Stimulated activated naive CD4-positive, alpha-beta T cell (primary cell): ENCODE results near the gene CAPN3.

Source experiments
- DNase-seq, 6 experiments: peaks; one replicate each; lab custom pipeline; 2025; lab: John Stamatoyannopoulos, UW

The CAPN3 gene

DNA sequence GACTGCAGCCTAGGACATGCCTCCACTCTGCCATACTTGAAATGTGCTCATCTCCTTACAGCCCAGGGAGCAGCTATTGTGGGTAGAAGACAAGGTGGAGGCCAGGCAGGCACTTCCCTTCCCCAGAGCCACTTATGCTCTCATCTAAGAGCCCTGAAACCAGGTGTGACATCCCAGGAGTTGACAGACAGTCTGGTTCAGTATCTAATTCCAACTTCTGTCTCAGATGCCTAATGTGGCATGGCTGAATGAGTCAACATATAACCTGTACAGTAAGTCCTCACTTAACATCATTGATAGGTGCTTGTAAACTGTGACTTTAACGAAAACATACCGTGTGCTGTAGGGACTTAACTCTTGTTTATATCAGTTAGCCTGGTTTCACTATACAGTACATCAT is 1.2 kb upstream of the CAPN3 start:
- no peak for DNase-seq

DNA sequence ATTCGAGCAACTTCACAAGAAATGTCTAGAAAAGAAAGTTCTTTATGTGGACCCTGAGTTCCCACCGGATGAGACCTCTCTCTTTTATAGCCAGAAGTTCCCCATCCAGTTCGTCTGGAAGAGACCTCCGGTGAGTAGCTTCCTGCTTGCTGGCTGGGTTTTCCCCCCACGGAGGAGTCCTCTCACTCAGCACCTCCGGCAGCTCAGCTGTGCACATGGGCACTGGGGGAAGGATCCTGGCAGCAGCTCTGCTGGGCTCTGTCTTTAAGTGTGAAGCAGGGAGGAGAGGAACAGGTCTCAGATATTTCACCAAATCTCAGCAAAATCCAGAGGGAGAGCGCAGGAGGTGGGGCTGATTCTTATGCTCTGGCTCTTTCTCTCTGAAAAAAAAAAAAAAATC is 684 bp downstream of the CAPN3 start:
- no peak for DNase-seq

DNA sequence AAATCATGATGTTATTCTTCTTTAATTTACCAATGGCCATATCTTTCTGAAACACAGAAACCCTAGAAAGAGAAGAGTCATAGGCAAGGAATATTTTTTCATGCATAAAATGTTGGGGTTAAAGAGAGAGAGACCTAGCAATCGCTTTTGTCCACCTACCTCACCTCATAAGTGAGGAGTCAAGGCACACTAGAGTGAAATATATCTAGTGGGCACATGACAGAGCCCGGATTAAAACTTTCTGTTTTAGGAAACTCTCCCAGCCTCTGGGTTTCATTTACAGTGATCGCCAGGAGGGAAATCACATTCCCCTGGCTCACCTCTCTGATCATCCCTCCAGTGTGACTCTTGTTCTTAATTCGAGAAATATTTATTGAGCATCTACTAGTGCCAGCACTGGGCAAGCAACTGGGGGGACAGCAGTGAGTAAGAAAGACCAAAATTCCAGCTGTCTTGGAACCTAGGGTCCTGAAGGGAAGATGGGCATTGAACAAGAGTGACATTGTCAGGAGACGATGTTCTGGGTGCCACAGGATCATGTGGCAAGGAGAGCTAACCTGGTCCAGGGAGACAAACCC is 1.3 kb downstream of the CAPN3 start:
- DNase-seq, result no peak

DNA sequence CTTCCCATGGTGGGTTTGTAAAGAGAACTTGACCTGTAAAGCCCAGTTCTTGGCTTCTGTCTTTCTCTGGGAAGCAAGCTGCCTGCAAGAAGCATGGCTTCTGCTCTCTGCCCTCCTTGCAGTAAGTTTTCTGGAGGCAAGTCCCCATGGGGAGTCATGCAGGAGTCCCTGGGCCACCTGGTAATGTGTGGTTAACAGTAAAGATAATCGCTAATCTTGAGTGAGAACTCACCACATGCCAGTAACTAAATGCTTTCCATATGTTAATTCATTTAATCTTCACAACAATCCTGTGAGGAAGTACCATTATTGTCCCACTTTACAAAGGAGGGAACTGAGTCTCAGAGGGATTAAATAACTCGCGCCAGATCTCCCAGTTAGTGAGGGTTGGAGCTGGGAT is 4.2 kb downstream of the CAPN3 start:
- no peak for DNase-seq

DNA sequence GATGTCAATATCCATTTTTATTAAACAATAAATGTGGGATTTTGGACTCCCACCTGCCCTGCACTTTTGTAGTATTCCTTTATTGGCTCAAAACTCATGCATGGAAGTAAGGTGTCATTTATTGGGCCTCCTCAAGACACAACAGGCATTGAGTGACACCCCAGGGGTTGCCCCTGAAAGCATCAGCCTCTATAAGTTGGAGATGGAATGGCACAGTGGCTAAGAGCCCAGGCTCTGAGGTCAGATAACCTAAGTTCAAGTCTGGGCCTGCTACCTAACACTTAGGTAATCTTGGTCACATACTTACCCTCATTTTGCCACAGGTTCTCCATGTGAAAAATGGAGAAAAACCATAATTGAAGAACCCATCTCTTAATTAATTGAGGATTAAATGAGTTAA is 4.6 kb downstream of the CAPN3 start:
- DNase-seq, result no peak

GRCh38 chr15:42364529-42364928 is 5.2 kb downstream of the CAPN3 start:
- no peak for DNase-seq

GRCh38 chr15:42365921-42366550 is 6.7 kb downstream of the CAPN3 start:
- no peak for DNase-seq

DNA sequence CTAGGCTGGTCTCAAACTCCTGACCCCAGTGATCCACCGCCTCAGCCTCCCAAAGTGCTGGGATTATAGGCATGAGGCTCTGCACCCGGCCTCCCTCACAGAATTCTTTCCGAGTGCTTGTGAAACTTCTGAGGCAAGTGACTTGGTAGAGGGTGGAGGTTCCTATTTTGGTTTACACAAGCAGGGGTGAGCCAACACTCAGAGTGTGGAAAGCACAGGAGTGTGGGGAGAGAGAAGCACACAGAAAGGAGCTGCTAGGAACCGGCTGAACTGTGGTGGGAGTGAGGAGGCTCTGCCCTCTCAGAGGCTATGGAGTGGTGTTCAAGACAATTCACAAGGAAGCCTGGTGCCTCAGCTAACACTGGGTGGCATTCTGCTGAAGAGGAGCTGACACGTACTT is 7.7 kb downstream of the CAPN3 start:
- DNase-seq, result no peak

DNA sequence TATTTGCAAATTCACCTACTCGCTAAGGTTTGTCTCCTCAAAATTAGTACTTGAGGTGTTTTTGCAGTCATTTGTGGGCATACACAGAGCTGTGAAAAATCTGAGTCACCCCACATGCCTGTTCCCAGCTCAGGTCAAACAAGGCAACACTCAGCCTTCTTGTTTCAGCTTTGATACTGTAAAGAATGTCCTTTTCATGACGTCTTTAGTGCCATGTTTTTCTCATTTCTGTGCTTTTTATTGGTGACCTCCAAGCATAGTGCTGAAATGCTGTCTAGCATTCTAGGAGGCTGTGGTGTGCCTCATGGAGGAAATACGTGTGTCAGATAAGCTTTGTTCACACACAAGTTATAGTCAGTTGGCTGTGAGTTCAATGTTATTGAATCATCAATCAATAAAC is 8.8 kb downstream of the CAPN3 start:
- no peak for DNase-seq

- no peak for DNase-seq
Observed at GRCh38 chr15:42371096-42371495, 11.8 kb downstream of the CAPN3 start.

DNA sequence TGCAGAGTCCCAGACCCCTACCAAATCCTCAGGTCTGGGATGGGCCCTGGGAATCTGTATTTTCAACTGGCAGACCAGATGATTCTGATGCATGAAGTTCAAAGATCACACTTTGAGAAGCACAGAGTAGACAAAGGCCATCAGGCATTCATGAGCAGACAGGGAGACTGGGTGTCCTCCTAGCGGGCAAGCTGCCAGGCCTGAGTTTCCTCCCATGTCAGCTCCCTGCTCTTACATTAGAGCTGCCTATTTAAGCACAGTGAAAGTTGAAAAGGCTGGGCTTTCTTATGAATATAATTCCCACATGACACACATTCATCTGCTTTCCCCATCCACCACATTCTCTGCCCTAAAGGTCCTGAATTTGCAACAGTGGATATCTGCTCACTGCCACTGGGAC is 14.0 kb downstream of the CAPN3 start:
- no peak for DNase-seq

GRCh38 chr15:42373936-42374335 is 14.6 kb downstream of the CAPN3 start:
- DNase-seq, result no peak

- DNase-seq, result no peak
Observed at GRCh38 chr15:42374810-42375209, 15.5 kb downstream of the CAPN3 start.

DNA sequence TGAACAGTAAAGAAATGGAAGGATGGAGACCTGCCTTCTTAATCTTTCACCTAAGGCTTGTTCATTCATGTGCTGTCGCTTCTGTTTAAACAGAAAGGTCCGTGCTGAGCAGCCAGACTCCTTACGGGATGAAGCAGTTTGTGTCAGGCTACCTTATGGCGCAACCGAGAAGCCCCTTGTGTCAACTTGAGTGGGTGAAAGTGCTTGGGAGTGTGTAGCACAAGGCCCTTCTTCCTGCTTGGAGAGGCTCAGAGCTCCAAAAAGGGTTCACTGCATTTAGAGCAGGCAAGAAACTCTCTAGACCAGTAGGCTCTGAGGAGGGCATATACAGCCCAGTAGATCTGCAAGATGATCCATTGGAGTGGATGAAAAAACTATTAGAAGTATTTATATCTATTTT is 16.0 kb downstream of the CAPN3 start:
- DNase-seq, result no peak

DNA sequence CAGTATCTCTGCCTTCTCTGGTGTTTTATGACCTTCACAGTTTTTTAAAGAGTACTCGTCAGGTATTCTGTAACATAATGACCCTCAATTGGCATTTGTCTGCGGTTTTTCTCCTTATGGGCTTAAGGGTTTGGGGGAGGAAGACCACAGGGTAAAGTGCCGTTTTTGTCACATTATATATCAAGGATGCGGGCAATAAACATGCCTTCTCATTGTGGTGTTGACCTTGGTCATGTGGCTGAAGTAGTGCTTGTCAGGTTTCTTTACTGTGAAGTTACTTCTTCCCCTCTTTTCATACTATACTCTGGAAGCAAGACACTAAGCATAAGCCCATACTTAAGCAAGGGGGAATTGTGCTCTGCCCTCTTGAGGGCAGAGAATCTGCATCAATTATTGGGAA is 16.6 kb downstream of the CAPN3 start:
- no peak for DNase-seq

GRCh38 chr15:42378011-42378410 is 18.7 kb downstream of the CAPN3 start:
- no peak for DNase-seq

GRCh38 chr15:42384597-42384996 is 25.3 kb downstream of the CAPN3 start:
- DNase-seq, result no peak

DNA sequence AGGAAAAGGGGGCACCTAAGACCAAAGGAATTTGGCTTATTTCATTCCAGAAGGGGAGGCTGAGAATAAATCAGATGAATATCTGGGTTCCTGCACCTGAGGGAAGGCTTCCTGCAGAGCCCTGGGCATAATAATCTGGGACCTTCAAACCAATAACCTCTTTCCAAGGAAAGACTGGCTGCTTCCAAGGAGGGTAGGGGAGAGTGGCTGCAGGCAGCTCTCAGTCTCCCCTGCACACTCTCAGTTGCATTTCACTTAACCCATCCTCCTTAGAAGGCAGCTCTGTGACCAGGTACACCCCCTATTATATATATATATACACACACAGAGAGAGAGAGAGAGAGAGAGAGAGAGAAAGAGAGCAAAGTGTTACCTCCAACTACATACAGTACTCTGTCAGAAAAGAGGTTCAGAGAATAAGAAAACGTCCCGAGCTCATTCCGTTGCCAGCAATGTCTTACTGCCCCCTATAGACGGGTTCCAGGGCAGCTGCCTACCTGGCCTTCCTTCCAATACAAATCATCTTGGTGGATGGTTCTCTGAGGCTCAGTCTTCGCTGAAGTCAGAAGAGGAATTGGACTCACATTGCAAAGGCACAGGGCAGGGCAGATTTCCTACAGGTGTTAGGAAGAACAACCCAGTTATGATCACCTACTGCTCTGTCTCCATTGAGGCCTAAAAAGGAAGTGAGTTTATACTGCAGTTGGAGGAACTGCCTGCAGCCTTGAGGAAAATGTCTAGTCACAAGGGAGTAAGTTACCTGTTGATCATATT is 26.1 kb downstream of the CAPN3 start:
- no peak for DNase-seq

- DNase-seq, result no peak
Observed at GRCh38 chr15:42385980-42386700, 26.8 kb downstream of the CAPN3 start.

DNA sequence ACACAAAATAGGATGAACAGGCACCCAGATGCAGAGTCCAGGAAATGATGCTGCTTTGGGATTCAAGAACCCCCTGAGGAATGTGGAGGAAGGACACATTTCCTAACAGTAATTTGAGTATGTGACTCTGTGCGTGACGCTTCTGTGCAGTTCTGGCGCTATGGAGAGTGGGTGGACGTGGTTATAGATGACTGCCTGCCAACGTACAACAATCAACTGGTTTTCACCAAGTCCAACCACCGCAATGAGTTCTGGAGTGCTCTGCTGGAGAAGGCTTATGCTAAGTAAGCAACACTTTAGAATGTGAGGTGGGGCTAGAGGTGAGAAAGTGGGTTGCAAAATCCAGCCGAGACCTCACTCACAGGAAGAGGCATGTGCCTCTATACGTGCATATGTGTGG is 28.3 kb downstream of the CAPN3 start:
- DNase-seq, result no peak

- no peak for DNase-seq
Observed at GRCh38 chr15:42392309-42393024, 33.2 kb downstream of the CAPN3 start.

GRCh38 chr15:42394106-42394505 is 34.8 kb downstream of the CAPN3 start:
- no peak for DNase-seq
